HL-60/S4 (cell line): ENCODE measurements around the gene PTPN12.
"Not testable (repeated sequence)": the region's sequence is repeated elsewhere in the genome, so short reads cannot be mapped to it uniquely, and the experiment has no call there.

Source experiments
- in situ Hi-C: fragments of 300-500 bp; cut with MboI; formaldehyde crosslinking; loops from 2 replicates; pipeline ENCODE4 v1.14.3; 2022; ENCODE audit warnings: low sequenced_read_pairs

PTPN12 gene

DNA sequence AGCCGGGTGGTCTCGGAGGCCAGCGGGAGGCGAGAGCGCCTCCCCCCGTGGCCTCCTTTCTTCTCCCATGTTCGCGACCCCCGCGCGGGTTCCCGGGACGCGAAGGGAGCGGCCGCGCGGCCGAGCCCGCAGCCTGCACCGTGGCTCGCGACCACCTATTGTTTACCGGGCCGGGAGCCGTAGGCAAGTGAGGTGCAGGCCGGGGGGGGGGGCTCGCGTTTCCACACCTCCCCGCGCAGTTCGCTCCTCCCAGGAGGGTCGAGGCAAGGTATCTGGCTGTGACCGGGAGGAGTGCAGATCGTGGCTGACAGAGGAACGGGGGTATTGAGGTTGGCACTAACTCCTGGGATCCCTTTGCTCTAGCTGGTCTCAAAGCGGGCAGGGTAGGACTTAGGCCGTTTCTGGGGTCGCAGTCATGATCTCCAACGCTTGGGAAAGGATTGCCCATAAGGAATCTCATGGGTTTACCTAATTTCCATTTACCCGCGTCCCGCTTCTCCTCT is 734 bp downstream of the PTPN12 start:
- in situ Hi-C loops, result no loop called here

DNA sequence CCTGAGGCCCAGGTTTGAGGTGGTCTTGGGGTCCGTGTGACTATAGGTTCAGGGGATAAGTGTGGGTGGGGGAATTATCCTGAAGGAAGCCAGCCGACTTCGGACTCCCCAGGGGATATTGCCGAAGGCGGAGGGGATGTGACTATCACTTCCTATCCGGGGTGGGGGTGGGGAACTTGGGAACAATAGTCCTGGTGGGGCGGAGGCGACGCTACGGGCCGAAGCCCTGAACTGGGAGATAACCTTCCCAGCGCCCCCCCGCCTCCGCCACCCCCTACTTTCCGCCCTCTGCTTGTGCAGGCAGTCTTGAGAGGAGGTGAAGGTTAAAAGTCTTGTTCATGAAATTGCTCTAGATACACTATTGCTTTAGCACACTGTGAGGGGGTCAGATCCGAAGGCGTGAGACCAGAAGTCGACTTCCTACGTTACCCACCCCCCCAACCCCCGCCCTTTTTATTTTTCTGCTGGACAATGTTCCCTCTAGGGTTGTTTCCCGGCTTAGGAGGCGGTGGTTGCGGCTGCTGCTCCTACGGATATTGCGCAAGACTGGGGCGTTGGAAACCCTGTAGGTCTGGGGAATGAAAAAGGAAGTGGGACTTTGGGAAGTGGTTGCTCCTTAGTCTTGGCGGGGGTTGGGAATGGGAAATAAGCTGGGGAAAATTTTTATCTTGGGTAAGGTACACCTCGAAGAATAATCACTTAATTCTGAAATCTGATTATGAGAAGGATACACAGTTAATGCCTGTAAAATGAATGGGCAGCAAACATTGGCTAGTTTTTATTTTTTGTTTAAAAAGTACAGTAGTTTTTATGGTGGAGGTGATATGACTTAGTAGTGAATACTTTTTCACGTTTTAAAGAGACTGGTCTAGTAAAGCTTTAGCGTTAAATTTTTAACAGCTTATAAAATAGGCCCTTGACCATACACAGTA is 1.5 kb downstream of the PTPN12 start:
- in situ Hi-C loops, result no loop called here

DNA sequence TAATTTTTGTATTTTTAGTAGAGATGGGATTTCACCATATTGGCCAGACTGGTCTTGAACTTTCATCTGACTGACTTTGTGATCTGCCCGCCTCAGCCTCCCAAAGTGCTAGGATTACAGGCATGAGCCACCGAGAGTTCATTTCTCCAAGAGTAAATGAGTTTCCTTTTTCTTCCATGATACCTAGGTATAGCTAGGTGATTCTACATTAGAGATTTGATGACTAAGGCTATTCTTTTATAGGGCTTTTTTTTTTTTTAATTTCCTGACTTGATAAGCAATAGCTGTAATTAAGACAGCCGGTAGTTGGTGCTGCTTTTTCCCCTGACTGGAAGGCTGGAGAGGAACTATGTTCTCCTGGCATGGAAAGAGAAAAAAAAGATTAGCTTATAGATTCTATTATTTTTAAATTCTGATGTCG is 3.3 kb downstream of the PTPN12 start:
- in situ Hi-C loops, result no loop called here

DNA sequence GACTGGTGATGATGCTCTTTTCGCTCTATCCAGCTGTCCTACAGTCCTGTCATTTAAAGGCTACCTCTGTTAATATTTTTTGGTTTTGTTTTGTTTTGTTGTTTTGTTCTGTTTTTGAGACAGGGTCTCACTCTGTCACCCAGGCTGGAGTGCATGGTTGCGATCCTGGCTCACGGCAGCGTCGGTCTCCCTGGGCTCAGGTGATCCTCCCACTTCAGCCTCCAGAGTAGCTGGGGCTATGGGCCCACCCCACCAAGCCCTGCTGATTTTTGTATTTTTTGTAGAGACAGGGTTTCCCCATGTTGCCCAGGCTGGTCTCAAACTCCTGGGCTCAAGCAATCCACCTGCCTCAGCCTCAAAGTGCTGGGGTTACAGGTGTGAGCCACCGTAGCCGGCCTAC is 3.9 kb downstream of the PTPN12 start:
- in situ Hi-C loops, result not testable (repeated sequence)

DNA sequence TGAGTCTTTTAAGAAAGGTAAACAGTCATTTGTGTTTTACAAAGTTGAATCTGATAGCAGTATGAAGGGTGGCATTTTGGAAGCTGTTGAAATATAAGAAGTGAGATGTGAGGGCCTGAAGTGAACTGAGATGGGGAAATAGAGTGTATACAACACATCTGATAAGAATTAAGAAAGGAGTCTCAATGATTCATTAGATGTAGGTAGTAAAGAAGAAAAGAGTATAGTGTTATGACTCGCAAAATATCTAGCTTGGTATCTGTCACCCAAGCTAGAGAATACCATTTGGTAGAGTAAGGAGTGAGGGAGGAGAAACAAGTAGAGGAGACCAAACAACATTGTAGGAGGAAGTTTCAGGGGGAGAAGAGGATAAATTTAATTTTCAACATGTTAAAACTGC is 5.3 kb downstream of the PTPN12 start:
- in situ Hi-C loops, result no loop called here

DNA sequence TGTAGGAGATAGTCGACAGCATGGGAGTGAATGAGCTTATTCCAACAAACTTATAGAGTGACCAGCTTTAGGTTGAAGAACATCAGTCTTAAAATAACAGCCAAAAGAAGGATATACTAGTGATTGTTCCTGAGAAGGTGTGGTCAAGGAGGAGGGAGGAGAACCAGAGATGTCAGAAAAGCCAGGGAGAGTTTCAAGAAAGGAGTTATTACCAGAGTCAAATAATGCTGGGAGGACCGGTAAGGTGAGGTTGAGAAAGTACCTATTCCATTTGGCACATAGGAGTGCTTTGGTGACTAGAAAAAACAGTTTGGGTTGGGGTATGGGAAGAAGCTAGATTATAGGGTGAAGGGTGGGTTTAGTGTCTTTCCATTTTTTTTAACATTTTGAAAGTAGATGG is 5.8 kb downstream of the PTPN12 start:
- in situ Hi-C loops, result no loop called here

DNA sequence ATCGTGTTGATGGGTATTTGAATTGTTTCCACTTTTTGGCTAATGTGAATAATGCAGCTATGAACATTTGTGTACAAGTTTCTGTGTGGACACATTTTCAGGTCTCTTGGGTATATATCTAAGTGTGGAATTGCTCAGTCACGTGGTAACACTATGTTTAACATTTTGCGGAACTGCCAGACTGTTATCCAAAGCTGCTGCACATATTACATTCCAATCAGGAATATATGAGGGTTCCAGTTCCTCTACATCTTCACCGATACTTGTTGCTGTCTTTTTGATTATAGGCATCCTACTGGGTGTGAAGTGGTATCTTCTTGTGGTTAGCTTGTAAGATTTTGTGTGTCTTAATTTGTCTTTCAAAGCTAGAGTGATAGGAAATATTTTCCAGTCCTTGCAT is 6.8 kb downstream of the PTPN12 start:
- in situ Hi-C loops, result no loop called here

DNA sequence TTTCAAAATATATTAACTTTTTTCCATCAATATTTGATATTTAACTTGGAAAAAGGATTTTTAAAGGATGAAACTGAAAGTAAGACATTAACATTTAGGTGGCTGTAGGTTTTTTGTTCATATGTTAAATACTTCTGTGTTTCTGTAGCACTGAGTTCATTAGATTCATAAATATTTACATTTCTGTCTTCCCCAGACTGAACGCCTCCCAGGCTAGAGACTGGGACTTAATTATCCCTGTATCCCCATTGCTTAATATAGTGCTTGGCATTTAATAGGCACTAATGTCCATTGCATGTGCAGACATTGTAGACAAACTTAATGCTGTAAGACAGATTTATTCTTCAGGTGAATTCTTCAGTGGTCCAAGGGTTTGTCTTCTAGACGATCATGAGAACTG is 7.4 kb downstream of the PTPN12 start:
- in situ Hi-C loops, result no loop called here

DNA sequence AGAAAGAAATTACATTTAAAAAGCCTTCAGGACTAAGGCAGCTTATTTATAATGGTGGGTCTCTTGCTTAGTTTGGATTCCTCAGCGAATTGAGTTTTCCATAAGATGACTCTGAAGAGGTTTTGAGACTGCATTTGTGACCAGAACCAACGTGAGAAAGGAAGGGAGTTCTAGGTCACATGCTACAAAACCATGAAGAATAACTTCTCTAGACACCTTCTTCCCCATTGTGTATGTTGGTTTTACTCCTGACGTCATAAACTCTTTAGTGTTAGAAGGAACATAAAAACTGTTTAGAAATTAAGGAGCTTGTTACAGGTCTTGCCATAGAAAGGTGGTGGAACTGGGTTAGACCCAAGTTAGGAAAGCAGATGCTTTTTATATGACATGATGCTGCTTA is 11.1 kb downstream of the PTPN12 start:
- in situ Hi-C loops, result no loop called here

DNA sequence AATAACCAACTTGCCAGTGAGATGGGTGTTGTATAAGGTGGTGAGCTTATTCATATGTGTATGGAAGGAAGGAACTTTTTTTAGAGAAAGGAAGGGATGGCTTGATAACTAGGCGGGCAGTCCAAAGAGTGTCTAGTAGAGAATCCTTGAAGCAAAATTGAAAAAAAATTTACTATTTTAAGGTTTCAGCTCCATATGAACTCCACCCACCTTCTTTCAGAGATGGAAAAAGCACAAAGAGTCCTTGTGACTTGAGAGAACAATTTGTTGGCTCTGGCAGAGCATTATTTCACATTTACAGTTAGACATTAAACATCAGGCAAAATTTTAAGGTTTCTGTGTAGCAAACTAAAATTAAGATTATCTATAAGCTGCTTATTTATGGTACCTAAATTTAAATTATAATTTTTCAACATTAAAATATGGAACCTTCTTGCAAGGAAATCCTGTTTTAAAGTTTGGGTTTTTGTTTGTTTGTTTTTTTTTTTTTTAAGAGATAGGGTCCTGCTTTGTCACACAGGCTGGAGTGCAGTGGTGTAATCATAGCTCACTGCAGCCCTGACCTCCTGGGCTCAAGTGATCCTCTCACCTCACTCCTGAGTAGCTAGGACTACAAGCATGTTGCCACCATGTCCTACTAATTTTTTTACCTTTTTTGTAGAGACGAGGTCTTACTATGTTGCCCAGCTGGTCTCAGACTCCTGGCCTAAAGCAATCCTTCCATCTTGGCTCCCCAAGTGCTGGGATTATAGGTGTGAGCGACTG is 12.2 kb downstream of the PTPN12 start:
- in situ Hi-C loops, result no loop called here

DNA sequence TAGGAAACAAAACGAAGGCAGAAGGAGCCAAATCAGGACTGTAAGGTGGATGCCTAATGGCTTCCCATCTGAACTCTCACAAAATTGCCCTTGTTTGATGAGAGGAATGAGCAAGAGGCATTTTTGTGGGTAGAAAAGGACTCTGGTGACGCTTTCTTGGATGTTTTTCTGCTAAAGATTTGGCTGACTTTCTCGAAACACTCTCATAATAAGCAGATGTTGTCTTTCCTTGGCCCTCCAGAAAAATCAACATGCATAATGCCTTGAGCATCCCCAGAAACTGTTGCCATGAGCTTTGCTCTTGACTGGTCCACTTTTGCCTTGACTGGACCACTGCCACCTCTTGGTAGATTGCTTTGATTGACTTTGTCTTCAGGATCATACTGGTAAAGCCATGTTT is 13.5 kb downstream of the PTPN12 start:
- in situ Hi-C loops, result no loop called here

DNA sequence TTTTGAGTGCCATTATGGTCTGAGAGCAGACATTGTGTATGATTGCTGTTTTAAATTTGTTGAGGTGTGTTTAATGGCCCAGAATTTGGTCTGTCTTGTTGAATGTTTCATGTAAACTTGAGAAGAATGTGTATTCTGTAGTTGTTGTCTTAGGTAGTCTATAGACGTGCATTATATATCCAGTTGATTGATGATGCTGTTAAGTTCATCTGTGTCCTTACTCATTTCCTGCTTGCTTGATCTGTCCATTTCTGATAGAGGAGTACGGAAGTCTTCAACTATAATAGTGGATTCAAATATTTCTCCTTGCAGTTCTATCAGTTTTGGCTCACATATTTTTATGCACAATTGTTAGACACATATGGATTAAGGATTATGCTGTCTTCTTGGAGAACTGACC is 16.0 kb downstream of the PTPN12 start:
- in situ Hi-C loops, result no loop called here

DNA sequence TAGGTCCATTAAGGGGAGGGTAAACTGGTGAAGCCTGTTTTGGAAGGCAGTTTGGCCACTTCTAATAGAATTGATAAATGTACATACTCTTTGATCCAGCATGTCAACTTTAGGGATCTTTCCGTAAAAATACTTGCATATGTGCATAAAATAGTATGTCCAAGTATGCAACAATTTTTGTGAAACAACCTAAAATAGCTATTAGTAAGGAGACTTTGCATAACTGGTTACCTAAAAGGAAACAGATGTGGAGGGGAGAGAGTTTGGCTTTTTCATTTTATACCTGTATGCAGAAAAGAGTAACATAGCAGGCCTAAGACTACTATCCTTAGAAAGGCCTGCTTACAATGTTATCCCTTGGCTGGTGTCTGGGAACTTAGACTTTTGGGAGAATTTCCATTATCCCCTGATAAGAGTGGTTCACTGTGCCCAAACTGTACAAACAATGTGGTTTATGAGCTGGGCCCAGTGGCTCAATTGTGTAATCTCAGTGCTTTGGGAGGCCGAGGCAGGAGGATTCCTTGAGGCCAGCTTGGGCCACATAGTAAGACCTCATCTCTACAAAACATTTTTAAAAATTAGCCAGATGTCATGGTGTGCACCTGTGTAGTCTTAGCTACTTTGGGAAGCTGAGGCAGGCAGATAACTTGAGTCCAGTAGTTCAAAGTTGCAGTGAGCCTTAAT is 21.3 kb downstream of the PTPN12 start:
- in situ Hi-C loops, result no loop called here

DNA sequence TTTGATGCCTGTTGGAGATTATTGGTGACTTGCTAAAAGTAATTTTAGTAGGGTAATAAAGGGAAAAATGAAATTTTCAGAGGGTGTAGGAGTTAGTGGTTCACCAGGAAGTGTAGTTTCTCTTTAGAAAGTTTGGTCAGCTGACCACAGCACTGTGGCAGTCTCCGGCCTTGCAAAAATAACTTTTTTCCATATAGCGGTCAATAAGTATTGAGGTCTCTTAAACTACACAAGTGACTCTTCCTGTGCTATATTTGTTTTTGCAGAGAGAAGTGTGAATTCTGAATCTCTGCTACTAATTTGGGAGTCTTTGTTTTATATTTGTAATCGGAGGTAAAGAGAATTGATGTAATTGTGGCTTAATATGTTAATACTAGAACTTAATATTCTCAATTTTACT is 24.3 kb downstream of the PTPN12 start:
- in situ Hi-C loops, result no loop called here

DNA sequence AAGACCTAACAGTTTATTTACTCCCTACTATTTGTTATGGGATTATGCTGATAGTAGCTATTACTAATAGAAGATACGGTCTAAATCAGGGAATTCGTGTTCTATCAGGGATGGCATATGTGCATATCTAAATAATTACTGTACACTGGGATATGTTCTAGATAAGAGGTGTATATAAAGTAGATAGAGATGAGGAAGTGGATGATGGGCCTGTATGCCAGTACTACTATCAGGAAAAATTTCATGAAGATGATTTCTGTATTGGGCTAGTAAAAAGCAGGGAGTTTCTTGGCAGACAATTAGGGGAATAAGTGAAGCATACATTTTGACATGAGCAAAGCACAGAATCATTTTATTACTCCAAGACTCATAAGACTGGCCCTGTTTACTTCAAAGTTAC is 26.2 kb downstream of the PTPN12 start:
- in situ Hi-C loops, result no loop called here

DNA sequence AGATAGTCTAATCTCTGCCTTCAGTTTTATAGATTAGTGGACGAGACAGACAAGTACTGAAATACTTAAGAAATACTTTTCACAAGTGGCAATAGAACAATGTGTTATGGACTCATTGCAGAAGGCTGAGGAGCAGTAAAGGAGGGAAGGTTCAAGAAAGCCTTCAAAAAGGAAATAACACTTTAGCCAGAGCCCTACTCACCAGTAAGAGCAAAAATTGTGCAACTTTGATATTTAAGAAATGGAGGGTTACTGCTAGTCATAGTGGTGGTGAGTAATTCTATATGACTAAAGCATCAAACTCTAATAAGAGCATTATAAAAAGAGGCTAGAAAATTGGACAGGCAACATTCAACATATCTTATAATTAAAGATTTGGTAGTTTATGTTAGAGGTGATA is 28.8 kb downstream of the PTPN12 start:
- in situ Hi-C loops, result no loop called here

DNA sequence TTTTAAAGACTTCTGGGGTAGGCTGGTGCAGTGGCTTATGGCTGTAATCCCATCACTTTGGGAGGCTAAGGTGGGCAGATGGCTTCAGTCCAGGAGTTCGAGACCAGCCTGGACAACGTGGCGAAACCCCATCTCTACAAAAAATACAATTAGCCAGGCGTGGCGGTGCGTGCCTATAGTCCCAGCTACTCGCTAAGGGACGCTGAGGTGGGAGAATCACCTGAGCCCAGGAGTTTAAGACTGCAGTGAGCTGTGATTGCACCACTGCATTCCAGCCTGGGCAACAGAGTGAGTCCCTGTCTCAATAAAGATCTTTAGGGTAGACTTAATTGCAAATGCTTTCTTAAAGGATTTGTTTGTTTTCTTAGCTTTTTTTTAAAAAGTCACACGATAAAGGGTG is 29.3 kb downstream of the PTPN12 start:
- in situ Hi-C loops, result no loop called here

DNA sequence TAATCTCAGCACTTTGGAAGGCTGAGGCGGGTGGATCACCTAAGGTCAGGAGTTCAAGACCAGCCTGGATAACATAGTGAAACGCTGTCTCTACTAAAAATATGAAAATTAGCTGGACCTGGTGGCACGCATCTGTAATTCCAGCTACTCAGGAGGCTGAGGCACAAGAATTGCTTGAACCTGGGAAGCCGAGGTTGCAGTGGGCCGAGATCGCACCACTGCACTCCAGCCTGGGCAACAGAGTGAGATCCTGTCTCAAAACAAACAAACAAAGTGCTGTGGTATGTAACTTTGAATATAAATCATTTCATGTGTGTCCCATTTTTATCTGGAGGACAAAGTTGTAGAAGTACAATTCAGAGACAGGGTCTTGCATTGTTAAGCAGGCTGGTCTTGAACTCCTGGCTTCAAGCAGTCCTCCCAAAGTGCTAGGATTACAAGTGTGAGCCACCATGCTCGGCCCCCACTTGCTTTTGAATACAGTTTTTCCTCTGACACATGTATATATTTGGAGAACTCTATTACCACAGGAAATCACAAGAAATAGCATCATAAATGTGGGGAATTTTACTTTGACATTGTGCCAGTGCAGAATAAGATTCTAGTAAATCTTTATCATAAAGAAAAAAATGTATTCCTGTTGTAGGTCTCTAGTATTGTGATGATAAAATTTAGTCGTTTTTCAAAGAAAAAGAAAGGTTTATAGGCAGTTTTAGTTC is 32.6 kb downstream of the PTPN12 start:
- in situ Hi-C loops, result no loop called here

DNA sequence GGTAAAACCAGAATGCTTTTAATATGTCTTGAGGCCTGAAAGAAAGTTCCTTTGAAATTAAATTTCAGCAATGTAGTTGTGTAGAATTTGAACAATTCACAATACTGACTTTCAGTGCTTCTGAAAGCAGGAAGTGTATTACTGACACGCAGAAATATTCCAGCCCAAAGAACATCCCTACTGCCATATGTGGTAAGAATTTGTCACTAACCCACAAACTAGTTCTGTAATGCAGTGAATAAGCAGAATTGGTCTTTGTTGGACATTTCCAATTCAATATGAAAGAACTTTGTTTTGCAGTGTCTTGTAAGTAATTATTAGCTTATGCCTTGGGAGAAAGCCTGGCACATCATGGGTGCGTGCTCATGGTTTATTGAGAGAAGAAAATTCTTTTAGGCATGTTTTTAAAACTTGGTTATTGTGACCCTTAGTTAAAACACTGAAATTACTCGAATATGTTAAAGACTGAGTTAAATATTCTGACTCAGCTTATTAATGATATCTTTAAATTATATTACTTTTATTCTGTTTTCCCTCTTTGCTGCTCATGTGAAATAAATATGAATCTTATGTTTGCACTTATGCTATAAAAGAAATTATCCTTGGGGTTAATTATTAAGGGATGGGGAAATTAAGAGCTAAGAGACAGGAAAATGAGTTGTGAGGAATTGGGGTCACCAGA is 33.4 kb downstream of the PTPN12 start:
- in situ Hi-C loops, result no loop called here

DNA sequence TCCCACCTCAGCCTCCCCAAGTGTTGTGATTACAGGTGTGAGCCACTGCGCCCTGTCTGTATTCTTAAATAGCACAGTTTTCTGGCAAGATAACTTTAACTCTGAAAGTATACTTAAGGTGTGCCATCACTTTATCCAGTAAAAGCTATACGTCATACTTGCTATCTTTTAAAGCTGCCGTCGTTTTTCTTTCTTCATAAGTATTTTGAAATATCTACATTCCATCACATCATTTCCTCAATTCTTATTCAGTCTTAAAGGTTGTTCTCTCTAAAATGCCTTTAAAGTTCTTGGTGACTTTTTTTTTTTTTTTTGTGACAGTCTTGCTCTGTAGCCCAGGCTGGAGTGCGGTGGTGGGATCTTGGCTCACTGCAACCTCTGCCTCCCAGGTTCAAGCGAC is 34.7 kb downstream of the PTPN12 start:
- in situ Hi-C loops, result no loop called here
